Naive thymus-derived CD8-positive, alpha-beta T cell (primary cell): ENCODE results near the gene TNFRSF1A. TPM values are rescaled to one million over a fixed set of nuclear protein-coding genes. Genes with fewer than 3 reads are reported as not detected.
A peak's percentile ranks its signal among the peaks of the same experiment; 100 is the strongest.

Source experiments
- ATAC-seq, 2 donors: fragments of 150-1000 bp; cut with Tn5 transposase in 1 of 2; sonication (Bioruptor Pico), chemical (Tn5 transposase) in 1 of 2; 1 replicate in 1 of 2; 2 replicates in 1 of 2; pipeline ENCODE4 v1.10.0; 2021; ENCODE audit warnings: mild to moderate bottlenecking in 2 of 2, moderate library complexity in 2 of 2
- POLR2A ChIA-PET: fragments of 350-600 bp; sonication (Branson Sonifier 250); formaldehyde crosslinking; loops from one replicate; lab custom pipeline; 2021; ENCODE audit warnings: antibody characterized with exemption; lab: Charles Lee
- DNase-seq, 10 donors: peaks; one replicate each; pipeline versions ENCODE4 v3.0.0 to v3.0.0-alpha.2; 2020 to 2022
- H3K27ac Mint-ChIP-seq, 10 donors: one replicate each; pipeline ENCODE4 v1.8.0; 2020 to 2022; ENCODE audit warnings: mild to moderate bottlenecking in 10 of 10, mixed read lengths in 10 of 10, moderate library complexity in 4 of 10, inconsistent platforms in 1 of 10
- H3K27me3 Mint-ChIP-seq, 5 donors: one replicate each; pipeline ENCODE4 v1.8.0; 2021 to 2022; ENCODE audit warnings: mixed read lengths in 5 of 5
- H3K36me3 Mint-ChIP-seq, 3 donors: one replicate each; pipeline ENCODE4 v1.8.0; 2020 to 2022; ENCODE audit warnings: mixed read lengths in 3 of 3, mild to moderate bottlenecking in 2 of 3, inconsistent platforms in 1 of 3
- H3K4me1 Mint-ChIP-seq, 4 donors: one replicate each; pipeline ENCODE4 v1.8.0; 2021 to 2022; ENCODE audit warnings: mixed read lengths in 4 of 4
- H3K4me3 Mint-ChIP-seq, 10 donors: one replicate each; pipeline ENCODE4 v1.8.0; 2020 to 2022; ENCODE audit warnings: mild to moderate bottlenecking in 10 of 10, mixed read lengths in 10 of 10, moderate library complexity in 6 of 10, inconsistent platforms in 1 of 10
- H3K9me3 Mint-ChIP-seq, 9 donors: one replicate each; pipeline ENCODE4 v1.8.0; 2020 to 2022; ENCODE audit warnings: mixed read lengths in 9 of 9, mild to moderate bottlenecking in 3 of 9, inconsistent platforms in 1 of 9, moderate library complexity in 1 of 9
- polyA plus RNA-seq, 3 donors: library from polyadenylated mRNA; unstranded; fragments of 300-500 nt; fragmentation: Illumina TruSeq; gene quantifications; one replicate each; pipeline ENCODE4 v1.2.3, GENCODE V29; 2021
- total RNA-seq, 8 experiments: library from RNA in 2 of 8; stranded (reverse) in 2 of 8; gene quantifications; one replicate each; pipeline ENCODE4 v1.2.3 and lab custom pipeline; 2021 to 2026

The TNFRSF1A gene
- total and polyA plus RNA-seq, 5 experiments from 2014 or later: 19.5 to 97.6 (median 43.7) TPM

GRCh38 chr12:6380141-6381121 lies 38.6 kb upstream of the TNFRSF1A start:
- Mint-ChIP-seq H3K4me1 (peaks cover 23 to 33% (median 30%) of the 10 kb centered on the region in 4 donors), H3K9me3 (no peaks in the 10 kb centered on the region), H3K36me3 (peaks cover 0 to 2% (median 0%) of the 10 kb centered on the region in 3 donors), H3K4me3 (no peak overlapping the region), H3K27me3 (peaks cover 6 to 17% (median 9%) of the 10 kb centered on the region in 5 donors), H3K27ac (no peak overlapping the region)
- POLR2A ChIA-PET: interaction anchor here (0.6 to 1.1 kb wide), 2 partner anchors 44 to 248 kb away, joined by 3 to 4 read pairs; no protein-coding TSS in a partner anchor
- DNase-seq (no peak), ATAC-seq (no peak)

GRCh38 chr12:6378709-6379472 lies 37.0 kb upstream of the TNFRSF1A start:
- Mint-ChIP-seq H3K36me3 (peaks cover 0 to 2% (median 0%) of the 10 kb centered on the region in 3 donors), H3K4me3 (no peak overlapping the region), H3K27ac (no peak overlapping the region), H3K4me1 (peaks cover 23 to 38% (median 31%) of the 10 kb centered on the region in 4 donors), H3K27me3 (peaks cover 6 to 18% (median 9%) of the 10 kb centered on the region in 5 donors), H3K9me3 (no peaks in the 10 kb centered on the region)
- no peak for ATAC-seq
- POLR2A ChIA-PET: no interaction called here
- no peak for DNase-seq

GRCh38 chr12:6377667-6377994 lies 35.8 kb upstream of the TNFRSF1A start:
- peak overlapping the region; percentile 11 to 88 (median 78) for H3K4me3 Mint-ChIP-seq
- POLR2A ChIA-PET: no interaction called here
- H3K4me1 Mint-ChIP-seq: peaks cover 22 to 45% (median 33%) of the 10 kb centered on the region in 4 donors
- H3K27me3 Mint-ChIP-seq: peaks cover 2 to 16% (median 4%) of the 10 kb centered on the region in 5 donors
- H3K36me3 Mint-ChIP-seq: no peaks in the 10 kb centered on the region
- no peak for DNase-seq
- no peaks in the 10 kb centered on the region for H3K9me3 Mint-ChIP-seq
- peak overlapping the region in 8 of 10 donors; percentile 7 to 81 (median 74) for H3K27ac Mint-ChIP-seq
- ATAC-seq: peak in 1 of 2 donors; percentile 6

DNA sequence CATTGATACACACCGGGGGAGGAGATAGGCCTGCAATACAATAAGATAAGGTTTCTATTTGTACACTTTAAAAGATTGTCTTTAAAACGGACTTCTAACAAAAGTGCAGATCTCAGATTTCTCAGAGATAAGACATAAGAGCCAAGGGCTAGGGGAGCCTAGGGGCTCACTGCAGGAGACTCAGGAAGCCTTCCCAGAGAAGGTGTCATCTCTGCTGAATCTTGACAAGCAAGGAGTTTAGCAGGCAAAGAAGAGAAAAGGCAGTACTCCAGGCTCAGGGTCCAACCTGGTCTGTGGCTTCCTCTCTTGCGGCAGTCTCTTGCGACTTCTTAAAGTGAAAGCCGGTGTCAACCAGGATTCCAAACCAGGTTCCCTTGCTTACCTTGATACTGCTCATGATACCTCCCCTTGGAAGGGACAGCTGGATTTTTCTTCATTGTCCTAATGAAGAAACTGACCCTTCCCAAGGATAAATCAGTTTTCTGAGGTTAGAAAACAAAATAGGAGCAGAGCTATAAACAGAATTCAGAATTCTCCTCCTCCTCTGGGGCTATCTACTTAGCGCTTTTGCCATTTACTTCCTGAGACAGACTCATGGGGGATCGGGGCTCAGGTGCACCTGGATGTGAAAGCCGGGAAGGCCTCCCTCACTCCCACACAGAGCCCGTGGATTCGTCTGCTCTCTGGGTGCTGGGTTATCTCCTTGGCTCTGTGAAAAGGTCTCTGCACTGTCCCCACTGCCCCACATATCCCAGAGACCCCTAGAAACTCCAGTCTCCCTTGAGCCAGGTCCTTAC lies 35.2 kb upstream of the TNFRSF1A start:
- Mint-ChIP-seq H3K27ac (peak overlapping the region; percentile 65 to 89 (median 78)), H3K9me3 (no peaks in the 10 kb centered on the region), H3K27me3 (peaks cover 0 to 13% (median 4%) of the 10 kb centered on the region in 5 donors), H3K4me3 (peak overlapping the region; percentile 63 to 88 (median 78)), H3K36me3 (no peaks in the 10 kb centered on the region), H3K4me1 (peaks cover 25 to 50% (median 37%) of the 10 kb centered on the region in 4 donors)
- POLR2A ChIA-PET: no interaction called here
- ATAC-seq: peak; percentile 74 to 80
- peak in 3 of 10 donors; percentile 33 to 41 (median 37) for DNase-seq

DNA sequence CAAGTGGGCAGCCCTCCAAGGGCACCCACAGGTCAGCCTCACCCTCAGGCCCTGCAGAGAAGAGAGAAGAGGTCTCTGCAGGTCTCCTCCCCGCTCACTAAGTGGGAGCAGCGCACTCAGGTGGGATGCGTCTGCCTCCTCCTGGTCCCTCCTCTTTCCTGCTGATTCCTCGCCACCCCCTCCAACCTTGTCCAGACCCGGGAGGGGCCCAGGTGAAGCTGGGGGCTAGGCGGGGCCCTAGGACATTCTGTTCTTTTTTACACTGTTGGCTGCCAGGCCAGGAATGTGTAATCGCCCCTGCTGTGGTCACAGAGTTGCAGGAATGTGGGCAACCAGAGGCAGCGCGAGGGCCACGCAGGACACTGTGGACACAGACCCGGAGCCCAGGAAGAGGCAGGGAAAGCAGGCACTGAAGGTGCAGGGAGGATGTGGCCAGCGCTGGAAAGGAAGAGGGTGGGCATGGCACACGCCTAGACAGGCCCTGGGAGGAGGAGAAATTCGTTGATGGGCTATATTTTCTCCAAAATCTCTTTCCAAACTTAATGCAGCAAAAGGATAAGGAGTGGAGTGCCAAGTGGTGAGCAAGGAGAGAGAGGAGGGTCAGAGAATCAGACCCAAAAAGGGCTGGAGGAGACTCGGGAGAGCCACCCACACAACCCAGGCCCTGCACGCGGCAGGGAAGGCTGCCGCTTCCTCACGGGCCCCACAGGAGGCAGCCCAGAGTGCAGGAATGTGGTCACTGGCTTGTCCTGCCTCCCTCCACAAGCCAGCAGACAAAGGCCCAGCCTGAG lies 34.4 kb upstream of the TNFRSF1A start:
- DNase-seq (no peak), ATAC-seq (peak; percentile 63 to 74)
- H3K9me3 Mint-ChIP-seq: no peaks in the 10 kb centered on the region
- POLR2A ChIA-PET: interaction anchor here (0.5 kb wide), 1 partner anchor 231 kb away, joined by 5 read pairs; no protein-coding TSS in a partner anchor
- H3K4me3 Mint-ChIP-seq: peak overlapping the region; percentile 63 to 88 (median 78)
- peaks cover 25 to 52% (median 38%) of the 10 kb centered on the region in 4 donors for H3K4me1 Mint-ChIP-seq
- peaks cover 0 to 8% (median 3%) of the 10 kb centered on the region in 5 donors for H3K27me3 Mint-ChIP-seq
- H3K27ac Mint-ChIP-seq: peak overlapping the region; percentile 61 to 89 (median 78)
- H3K36me3 Mint-ChIP-seq: no peaks in the 10 kb centered on the region

GRCh38 chr12:6375269-6376078 lies 33.6 kb upstream of the TNFRSF1A start, which contains the start of gene SCNN1A:
TSS of gene SCNN1A (minus strand) at chr12:6375563. CDS start at chr12:6374783, 780 bp downstream.
- Mint-ChIP-seq H3K9me3 (no peaks in the 10 kb centered on the region), H3K4me1 (peaks cover 26 to 60% (median 41%) of the 10 kb centered on the region in 4 donors), H3K36me3 (no peaks in the 10 kb centered on the region), H3K27me3 (peaks cover 0 to 3% (median 0%) of the 10 kb centered on the region in 5 donors), H3K27ac (peak within 1 kb of the TSS; percentile 66 to 89 (median 78)), H3K4me3 (peak within 1 kb of the TSS; percentile 63 to 88 (median 78))
- DNase-seq (no peak), ATAC-seq (no peak)
- POLR2A ChIA-PET: interaction anchor here (0.6 to 2.9 kb wide), 6 partner anchors 11 to 95 kb away, joined by 3 to 7 read pairs (median 5); partner anchors contain the start of gene VAMP1

DNA sequence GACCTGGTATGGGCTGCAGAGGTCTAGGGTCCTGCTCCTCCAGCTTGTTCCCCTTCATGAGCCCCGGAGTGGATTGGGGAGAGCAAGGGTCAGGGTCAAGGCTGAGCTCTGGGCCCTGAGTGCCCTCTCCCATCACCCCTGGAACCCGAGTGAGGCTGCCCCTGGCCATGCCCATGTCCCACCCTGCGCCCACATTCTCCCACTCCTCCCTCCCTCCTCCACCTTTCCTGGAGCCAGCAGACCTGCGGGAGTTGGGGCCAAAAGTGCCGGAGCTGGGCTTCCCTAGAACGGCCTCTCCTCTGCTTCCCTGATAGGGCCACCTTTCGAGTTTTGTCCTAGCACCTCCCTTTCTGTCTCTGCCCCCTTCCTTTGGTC lies 32.9 kb upstream of the TNFRSF1A start:
- Mint-ChIP-seq H3K27me3 (peaks cover 0 to 3% (median 0%) of the 10 kb centered on the region in 5 donors), H3K36me3 (no peaks in the 10 kb centered on the region), H3K4me3 (no peak overlapping the region), H3K27ac (peak overlapping the region in 3 of 10 donors; percentile 40 to 80 (median 46)), H3K9me3 (no peaks in the 10 kb centered on the region), H3K4me1 (peaks cover 24 to 62% (median 42%) of the 10 kb centered on the region in 4 donors)
- ATAC-seq (no peak), DNase-seq (no peak)
- POLR2A ChIA-PET: interaction anchor here (0.9 to 2.9 kb wide), 6 partner anchors 10 to 95 kb away, joined by 3 to 7 read pairs (median 4); partner anchors contain the start of gene VAMP1

DNA sequence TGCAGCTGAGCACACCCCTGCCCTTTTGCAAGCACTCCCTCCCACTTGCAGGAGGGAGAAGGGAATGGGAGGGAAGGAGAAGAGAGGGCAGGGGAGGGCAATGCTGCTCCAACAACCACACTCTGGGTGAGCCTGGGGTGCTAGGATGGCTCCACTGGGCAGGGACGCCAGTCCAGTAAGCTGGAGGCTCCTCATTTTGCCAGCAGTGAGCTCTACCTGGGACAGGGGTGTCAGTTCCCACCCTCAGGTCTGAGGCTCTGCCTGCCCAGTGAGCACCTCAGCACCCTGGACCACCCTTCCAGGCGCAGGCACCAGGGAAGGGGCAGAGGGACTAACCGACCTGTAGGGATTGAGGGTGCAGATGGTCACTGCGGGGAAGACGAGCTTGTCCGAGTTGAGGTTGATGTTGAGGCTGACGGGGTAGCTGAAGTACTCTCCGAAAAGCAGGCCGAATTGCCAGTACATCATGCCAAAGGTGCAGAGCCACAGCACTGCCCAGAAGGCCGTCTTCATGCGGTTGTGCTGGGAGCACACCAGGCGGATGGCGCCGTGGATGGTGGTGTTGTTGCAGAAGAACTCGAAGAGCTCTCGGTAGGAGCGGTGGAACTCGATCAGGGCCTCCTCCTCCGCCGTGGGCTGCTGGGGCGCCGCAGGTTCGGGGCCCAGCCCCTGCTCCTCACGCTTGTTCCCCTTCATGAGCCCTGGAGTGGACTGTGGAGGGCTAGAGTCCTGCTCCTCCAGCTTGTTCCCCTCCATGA lies 32.3 kb upstream of the TNFRSF1A start:
- Mint-ChIP-seq H3K27ac (peak overlapping the region in 1 of 10 donors; percentile 86), H3K27me3 (peaks cover 0 to 3% (median 0%) of the 10 kb centered on the region in 5 donors), H3K4me3 (no peak overlapping the region), H3K36me3 (no peaks in the 10 kb centered on the region), H3K9me3 (no peaks in the 10 kb centered on the region), H3K4me1 (peaks cover 24 to 62% (median 43%) of the 10 kb centered on the region in 4 donors)
- ATAC-seq: no peak
- DNase-seq: no peak
- POLR2A ChIA-PET: interaction anchor here (0.9 to 2.9 kb wide), 6 partner anchors 9 to 96 kb away, joined by 3 to 7 read pairs (median 4); partner anchors contain the start of gene VAMP1

GRCh38 chr12:6373022-6373787 lies 31.3 kb upstream of the TNFRSF1A start:
- Mint-ChIP-seq H3K36me3 (no peaks in the 10 kb centered on the region), H3K9me3 (no peaks in the 10 kb centered on the region), H3K4me1 (peaks cover 29 to 62% (median 51%) of the 10 kb centered on the region in 4 donors), H3K4me3 (no peak overlapping the region), H3K27ac (peak overlapping the region in 4 of 10 donors; percentile 30 to 86 (median 58)), H3K27me3 (peaks cover 0 to 3% (median 0%) of the 10 kb centered on the region in 5 donors)
- ATAC-seq (no peak), DNase-seq (no peak)
- POLR2A ChIA-PET: interaction anchor here (1.2 to 2.9 kb wide), 2 partner anchors 38 to 97 kb away, joined by 4 to 7 read pairs; partner anchors contain the start of gene VAMP1
